Smooth muscle cell of bladder (primary cell): ENCODE data around the gene OSGEPL1. TPM values are rescaled to one million over a fixed set of nuclear protein-coding genes. Genes with fewer than 3 reads are reported as not detected.

Experiments used
- total RNA-seq: library from RNA; depleted of rRNA; stranded (reverse); fragments of >200 nt; gene quantifications from 2 replicates; pipeline ENCODE4 v1.2.3, GENCODE V29; 2014

The OSGEPL1 gene
- total RNA-seq = 4.8 and 5.0 TPM in 2 replicates

GRCh38 chr2:189762551-189763298 is at the start of gene OSGEPL1:
TSS of gene OSGEPL1 (minus strand) at chr2:189762792. CDS start at chr2:189761640, 1,152 bp downstream.

GRCh38 chr2:189783927-189784867 is 21.6 kb upstream of the OSGEPL1 start, which contains the start of the genes ORMDL1 and PMS1:
TSS of gene ORMDL1 (minus strand) at chr2:189784339. CDS start at chr2:189782595, 1,744 bp downstream.
TSS of gene PMS1 (plus strand) at chr2:189784450. CDS start at chr2:189791810, 7,360 bp downstream.

Other genes with a start within 250 kb of the OSGEPL1 start
- gene SLC40A1, start 182.0 kb downstream of the OSGEPL1 start, total RNA-seq = 28.0 and 103 TPM in 2 replicates
- gene ASNSD1, start 101.3 kb downstream of the OSGEPL1 start, total RNA-seq = 53.3 and 71.1 TPM in 2 replicates
- gene ANKAR, start 88.1 kb downstream of the OSGEPL1 start, total RNA-seq = 6.5 and 6.8 TPM in 2 replicates
- 44.7 and 47.9 TPM in 2 replicates for gene ORMDL1, start 21.5 kb upstream of the OSGEPL1 start, total RNA-seq
- gene PMS1, start 21.7 kb upstream of the OSGEPL1 start, total RNA-seq = 17.5 and 24.3 TPM in 2 replicates